ENCODE data around the gene INF2. TPM values are rescaled to one million over a fixed set of nuclear protein-coding genes. Genes with fewer than 3 reads are reported as not detected.

INF2 gene
- total and polyA plus RNA-seq, 4 donors: 13.1 to 51.6 (median 25.5) TPM

DNA sequence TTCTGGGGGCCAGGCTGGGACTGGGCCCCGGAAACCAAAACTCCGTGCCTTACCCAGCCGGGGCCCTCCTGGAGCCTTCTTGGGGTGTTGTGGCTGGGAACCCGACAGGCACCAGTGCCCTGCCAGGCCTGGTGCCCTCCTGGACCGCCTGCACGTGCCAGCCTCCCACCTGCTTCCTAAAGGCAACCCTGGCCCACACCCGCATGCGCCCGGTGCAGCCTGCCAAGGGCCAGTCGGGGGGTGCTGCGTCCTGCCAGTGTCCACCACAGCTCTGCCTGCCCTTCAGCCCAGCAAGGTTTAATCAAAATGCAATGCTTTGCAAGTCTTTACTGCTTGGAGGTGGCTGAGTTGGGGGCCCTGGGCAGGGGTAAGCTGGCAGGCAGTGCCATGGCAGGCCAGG lies 29.5 kb downstream of the INF2 start:
- no peak overlapping the region for H3K9ac ChIP-seq (ENCODE audit: low read depth in 1 of 2, low read length in 2 of 2)
- no peak for TF ChIP-seq HNF4G (IDR thresholded peaks at IDR 0.05)
- TF ChIP-seq, protein P1, sequence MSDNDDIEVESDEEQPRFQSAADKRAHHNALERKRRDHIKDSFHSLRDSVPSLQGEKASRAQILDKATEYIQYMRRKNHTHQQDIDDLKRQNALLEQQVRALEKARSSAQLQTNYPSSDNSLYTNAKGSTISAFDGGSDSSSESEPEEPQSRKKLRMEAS (IDR thresholded peaks at IDR 0.05): no peak
- TF ChIP-seq NR2F2 (IDR thresholded peaks at IDR 0.05): no peak
- no peak for TF ChIP-seq JUND (IDR thresholded peaks at IDR 0.05)
- TF ChIP-seq RAD21 (IDR thresholded peaks at IDR 0.05): no peak
- TF ChIP-seq, protein P2, sequence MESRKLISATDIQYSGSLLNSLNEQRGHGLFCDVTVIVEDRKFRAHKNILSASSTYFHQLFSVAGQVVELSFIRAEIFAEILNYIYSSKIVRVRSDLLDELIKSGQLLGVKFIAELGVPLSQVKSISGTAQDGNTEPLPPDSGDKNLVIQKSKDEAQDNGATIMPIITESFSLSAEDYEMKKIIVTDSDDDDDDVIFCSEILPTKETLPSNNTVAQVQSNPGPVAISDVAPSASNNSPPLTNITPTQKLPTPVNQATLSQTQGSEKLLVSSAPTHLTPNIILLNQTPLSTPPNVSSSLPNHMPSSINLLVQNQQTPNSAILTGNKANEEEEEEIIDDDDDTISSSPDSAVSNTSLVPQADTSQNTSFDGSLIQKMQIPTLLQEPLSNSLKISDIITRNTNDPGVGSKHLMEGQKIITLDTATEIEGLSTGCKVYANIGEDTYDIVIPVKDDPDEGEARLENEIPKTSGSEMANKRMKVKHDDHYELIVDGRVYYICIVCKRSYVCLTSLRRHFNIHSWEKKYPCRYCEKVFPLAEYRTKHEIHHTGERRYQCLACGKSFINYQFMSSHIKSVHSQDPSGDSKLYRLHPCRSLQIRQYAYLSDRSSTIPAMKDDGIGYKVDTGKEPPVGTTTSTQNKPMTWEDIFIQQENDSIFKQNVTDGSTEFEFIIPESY (IDR thresholded peaks at IDR 0.05): no peak
- TF ChIP-seq FOXA2 (IDR thresholded peaks at IDR 0.05): no peak
- TF ChIP-seq RXRA (IDR thresholded peaks at IDR 0.05): no peak
- TF ChIP-seq TAF1 (conservative IDR thresholded peaks at IDR 0.05): no peak
- TF ChIP-seq HNF4A (conservative IDR thresholded peaks at IDR 0.05): no peak
- TF ChIP-seq YY1 (IDR thresholded peaks at IDR 0.05): no peak
- TF ChIP-seq, protein P3, sequence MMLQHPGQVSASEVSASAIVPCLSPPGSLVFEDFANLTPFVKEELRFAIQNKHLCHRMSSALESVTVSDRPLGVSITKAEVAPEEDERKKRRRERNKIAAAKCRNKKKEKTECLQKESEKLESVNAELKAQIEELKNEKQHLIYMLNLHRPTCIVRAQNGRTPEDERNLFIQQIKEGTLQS (IDR thresholded peaks at IDR 0.05): no peak
- TF ChIP-seq EGR1 (IDR thresholded peaks at IDR 0.05; ENCODE audit: low read depth in 2 of 2): no peak
- no peak for TF ChIP-seq SP1 (IDR thresholded peaks at IDR 0.05)
- TF ChIP-seq CTCF (IDR thresholded peaks at IDR 0.05; ENCODE audit: low read depth, low read length, missing input control): no peak
- TF ChIP-seq, protein P4, sequence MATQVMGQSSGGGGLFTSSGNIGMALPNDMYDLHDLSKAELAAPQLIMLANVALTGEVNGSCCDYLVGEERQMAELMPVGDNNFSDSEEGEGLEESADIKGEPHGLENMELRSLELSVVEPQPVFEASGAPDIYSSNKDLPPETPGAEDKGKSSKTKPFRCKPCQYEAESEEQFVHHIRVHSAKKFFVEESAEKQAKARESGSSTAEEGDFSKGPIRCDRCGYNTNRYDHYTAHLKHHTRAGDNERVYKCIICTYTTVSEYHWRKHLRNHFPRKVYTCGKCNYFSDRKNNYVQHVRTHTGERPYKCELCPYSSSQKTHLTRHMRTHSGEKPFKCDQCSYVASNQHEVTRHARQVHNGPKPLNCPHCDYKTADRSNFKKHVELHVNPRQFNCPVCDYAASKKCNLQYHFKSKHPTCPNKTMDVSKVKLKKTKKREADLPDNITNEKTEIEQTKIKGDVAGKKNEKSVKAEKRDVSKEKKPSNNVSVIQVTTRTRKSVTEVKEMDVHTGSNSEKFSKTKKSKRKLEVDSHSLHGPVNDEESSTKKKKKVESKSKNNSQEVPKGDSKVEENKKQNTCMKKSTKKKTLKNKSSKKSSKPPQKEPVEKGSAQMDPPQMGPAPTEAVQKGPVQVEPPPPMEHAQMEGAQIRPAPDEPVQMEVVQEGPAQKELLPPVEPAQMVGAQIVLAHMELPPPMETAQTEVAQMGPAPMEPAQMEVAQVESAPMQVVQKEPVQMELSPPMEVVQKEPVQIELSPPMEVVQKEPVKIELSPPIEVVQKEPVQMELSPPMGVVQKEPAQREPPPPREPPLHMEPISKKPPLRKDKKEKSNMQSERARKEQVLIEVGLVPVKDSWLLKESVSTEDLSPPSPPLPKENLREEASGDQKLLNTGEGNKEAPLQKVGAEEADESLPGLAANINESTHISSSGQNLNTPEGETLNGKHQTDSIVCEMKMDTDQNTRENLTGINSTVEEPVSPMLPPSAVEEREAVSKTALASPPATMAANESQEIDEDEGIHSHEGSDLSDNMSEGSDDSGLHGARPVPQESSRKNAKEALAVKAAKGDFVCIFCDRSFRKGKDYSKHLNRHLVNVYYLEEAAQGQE (IDR thresholded peaks at IDR 0.05): no peak
- no peak for TF ChIP-seq GABPA (IDR thresholded peaks at IDR 0.05 in 1 of 2, conservative IDR thresholded peaks at IDR 0.05 in 1 of 2)
- no peak for TF ChIP-seq FOXA1 (IDR thresholded peaks at IDR 0.05)
- H3K27me3 ChIP-seq (ENCODE audit: control insufficient read depth in 4 of 4, insufficient read depth in 4 of 4, low read length in 3 of 4): no peaks in the 10 kb centered on the region
- peaks cover 6 to 27% (median 15%) of the 10 kb centered on the region in 4 donors for H3K36me3 ChIP-seq (ENCODE audit: control insufficient read depth in 4 of 4, insufficient read depth in 3 of 4, low read depth in 1 of 4, low read length in 3 of 4)
- no peaks in the 10 kb centered on the region for H3K9me3 ChIP-seq (ENCODE audit: control insufficient read depth in 4 of 4, low read length in 3 of 4)
- DNase-seq (ENCODE audit: low spot score): no peak
- no peak overlapping the region for H3K27ac ChIP-seq (ENCODE audit: low read depth in 1 of 2, low read length in 2 of 2)
- H3K4me1 ChIP-seq (ENCODE audit: control insufficient read depth in 4 of 4, insufficient read depth in 4 of 4, low read length in 3 of 4): peaks cover 3 to 15% (median 6%) of the 10 kb centered on the region in 4 donors
- 89% methylated on average over 11 of the region's 11 CpGs for WGBS
- H3K4me3 ChIP-seq (ENCODE audit: low read depth in 1 of 3, low read length in 3 of 3): no peak overlapping the region
